Erythroblast (primary cell): ENCODE measurements around the gene OTUD4.

ENCODE experiments used
- GATA1 ChIP-seq: IDR thresholded peaks from 2 replicates; pipeline ENCODE4 v1.6.1; 2011; ENCODE audit warnings: low read depth, mild to moderate bottlenecking, control low read depth, low read length, moderate library complexity
- POLR2A ChIP-seq: IDR thresholded peaks from 2 replicates; pipeline ENCODE4 v1.6.1; 2011; ENCODE audit warnings: mild to moderate bottlenecking, low read length

DNA sequence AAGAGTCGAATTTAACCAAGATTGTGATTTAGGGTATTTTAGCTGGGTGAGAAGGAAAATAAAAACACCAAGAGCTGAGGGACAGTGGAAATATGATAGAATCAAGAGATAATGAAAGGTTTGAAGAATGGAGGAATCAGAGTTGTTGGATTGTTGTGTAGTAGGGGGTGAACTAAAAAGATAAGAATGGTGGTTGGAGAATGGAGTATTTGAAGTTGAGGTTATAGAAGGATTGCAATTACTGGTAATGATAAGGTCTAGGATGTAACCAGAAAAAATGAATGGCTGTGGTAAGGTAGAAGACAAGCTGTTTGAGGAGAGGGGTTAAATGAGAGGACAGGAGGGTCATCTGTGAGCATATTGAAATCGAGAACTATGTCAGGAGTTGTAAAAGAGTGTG lies 77.8 kb downstream of the OTUD4 start:
- TF ChIP-seq POLR2A (no peak), GATA1 (no peak)
